SU-DHL-6 (cell line): Measurements from ENCODE around the gene MAP1LC3B2.

Source experiments
- CTCF ChIP-seq: fragments of 200-600 bp; sonication (generic); IDR thresholded peaks from one replicate; pipeline ENCODE4 v1.5.1; 2017; ENCODE audit warnings: antibody characterized with exemption, mild to moderate bottlenecking, low read length, moderate library complexity; ENCODE audit not compliant: insufficient read depth, poor library complexity, severe bottlenecking
- EZH2phosphoT487 ChIP-seq: fragments of 200-600 bp; sonication (generic), shearing (Covaris generic); conservative IDR thresholded peaks from 2 replicates; pipeline ENCODE4 v1.6.1; 2018; ENCODE audit warnings: mild to moderate bottlenecking, antibody characterized with exemption, low read length, moderate library complexity, mixed read lengths

- TF ChIP-seq CTCF (no peak), EZH2phosphoT487 (no peak)
Observed at GRCh38 chr12:116524964-116525379, 34.2 kb upstream of the MAP1LC3B2 start.
